ENCODE data around the gene PMIS2.
"Not testable (repeated sequence)": the region's sequence is repeated elsewhere in the genome, so short reads cannot be mapped to it uniquely, and the experiment has no call there.

PMIS2 gene

GRCh38 chr19:35595026-35595425, 9.1 kb downstream of the PMIS2 start:
- H3K4me3 Mint-ChIP-seq; H3K9me3 Mint-ChIP-seq; H3K4me1 Mint-ChIP-seq (ENCODE audit: low read depth); H3K36me3 Mint-ChIP-seq (ENCODE audit: low read depth); H3K27me3 Mint-ChIP-seq (ENCODE audit: low read depth); H3K27ac Mint-ChIP-seq: not testable (repeated sequence)

- no peaks in the 10 kb centered on the region for H3K36me3 Mint-ChIP-seq (ENCODE audit: low read depth)
- no peaks in the 10 kb centered on the region for H3K9me3 Mint-ChIP-seq
- peaks cover 4% of the 10 kb centered on the region for H3K27me3 Mint-ChIP-seq (ENCODE audit: low read depth)
- no peak overlapping the region for H3K27ac Mint-ChIP-seq
- peaks cover 5% of the 10 kb centered on the region for H3K4me1 Mint-ChIP-seq (ENCODE audit: low read depth)
- no peak overlapping the region for H3K4me3 Mint-ChIP-seq
These were observed 10.0 kb downstream of the PMIS2 start for GRCh38 chr19:35595928-35596327.

GRCh38 chr19:35596366-35596999, 10.5 kb downstream of the PMIS2 start:
- no peaks in the 10 kb centered on the region for H3K9me3 Mint-ChIP-seq
- peaks cover 4% of the 10 kb centered on the region for H3K27me3 Mint-ChIP-seq (ENCODE audit: low read depth)
- no peaks in the 10 kb centered on the region for H3K36me3 Mint-ChIP-seq (ENCODE audit: low read depth)
- H3K4me3 Mint-ChIP-seq, result no peak overlapping the region
- H3K27ac Mint-ChIP-seq, result peak overlapping the region; percentile 29
- H3K4me1 Mint-ChIP-seq (ENCODE audit: low read depth), result peaks cover 5% of the 10 kb centered on the region

- Mint-ChIP-seq H3K36me3 (ENCODE audit: low read depth) (no peaks in the 10 kb centered on the region), H3K4me1 (ENCODE audit: low read depth) (no peaks in the 10 kb centered on the region), H3K9me3 (no peaks in the 10 kb centered on the region), H3K27me3 (ENCODE audit: low read depth) (peaks cover 4% of the 10 kb centered on the region), H3K27ac (no peak overlapping the region), H3K4me3 (no peak overlapping the region)
These were observed 16.0 kb downstream of the PMIS2 start for GRCh38 chr19:35601971-35602370.

GRCh38 chr19:35604436-35604835, 18.5 kb downstream of the PMIS2 start:
- H3K27ac Mint-ChIP-seq; H3K4me3 Mint-ChIP-seq; H3K27me3 Mint-ChIP-seq (ENCODE audit: low read depth); H3K4me1 Mint-ChIP-seq (ENCODE audit: low read depth); H3K9me3 Mint-ChIP-seq; H3K36me3 Mint-ChIP-seq (ENCODE audit: low read depth): not testable (repeated sequence)

GRCh38 chr19:35607170-35607569, 21.2 kb downstream of the PMIS2 start:
- H3K9me3 Mint-ChIP-seq, result peaks cover 13% of the 10 kb centered on the region

GRCh38 chr19:35607661-35608060, 21.7 kb downstream of the PMIS2 start:
- Mint-ChIP-seq H3K4me3 (no peak overlapping the region), H3K27ac (no peak overlapping the region), H3K4me1 (ENCODE audit: low read depth) (peaks cover 20% of the 10 kb centered on the region)

More at GRCh38 chr19:35607170-35607569, 21.2 kb downstream of the PMIS2 start:
- H3K36me3 Mint-ChIP-seq (ENCODE audit: low read depth); H3K27ac Mint-ChIP-seq; H3K27me3 Mint-ChIP-seq (ENCODE audit: low read depth); H3K4me3 Mint-ChIP-seq: not testable (repeated sequence)
- H3K4me1 Mint-ChIP-seq (ENCODE audit: low read depth), result peaks cover 15% of the 10 kb centered on the region

GRCh38 chr19:35608251-35608650, 22.3 kb downstream of the PMIS2 start:
- peaks cover 13% of the 10 kb centered on the region for H3K9me3 Mint-ChIP-seq
- H3K27me3 Mint-ChIP-seq (ENCODE audit: low read depth), result no peaks in the 10 kb centered on the region
- H3K4me3 Mint-ChIP-seq, result no peak overlapping the region
- H3K27ac Mint-ChIP-seq, result peak overlapping the region; percentile 67
- H3K4me1 Mint-ChIP-seq (ENCODE audit: low read depth), result peaks cover 20% of the 10 kb centered on the region
- peaks cover 8% of the 10 kb centered on the region for H3K36me3 Mint-ChIP-seq (ENCODE audit: low read depth)

More at GRCh38 chr19:35607661-35608060, 21.7 kb downstream of the PMIS2 start:
- Mint-ChIP-seq H3K27me3 (ENCODE audit: low read depth) (no peaks in the 10 kb centered on the region), H3K36me3 (ENCODE audit: low read depth) (peaks cover 8% of the 10 kb centered on the region), H3K9me3 (peaks cover 13% of the 10 kb centered on the region)

GRCh38 chr19:35609851-35610353, 23.9 kb downstream of the PMIS2 start:
- peaks cover 23% of the 10 kb centered on the region for H3K4me1 Mint-ChIP-seq (ENCODE audit: low read depth)
- peak overlapping the region; percentile 34 for H3K4me3 Mint-ChIP-seq
- H3K27ac Mint-ChIP-seq, result peak overlapping the region; percentile 87
- peaks cover 8% of the 10 kb centered on the region for H3K36me3 Mint-ChIP-seq (ENCODE audit: low read depth)
- no peaks in the 10 kb centered on the region for H3K27me3 Mint-ChIP-seq (ENCODE audit: low read depth)
- peaks cover 13% of the 10 kb centered on the region for H3K9me3 Mint-ChIP-seq

GRCh38 chr19:35612224-35612558, 26.2 kb downstream of the PMIS2 start:
- Mint-ChIP-seq H3K4me1 (ENCODE audit: low read depth) (peaks cover 23% of the 10 kb centered on the region), H3K36me3 (ENCODE audit: low read depth) (peaks cover 10% of the 10 kb centered on the region), H3K4me3 (peak overlapping the region; percentile 87), H3K27me3 (ENCODE audit: low read depth) (no peaks in the 10 kb centered on the region), H3K27ac (peak overlapping the region; percentile 93), H3K9me3 (peaks cover 13% of the 10 kb centered on the region)

GRCh38 chr19:35612559-35613321, 26.8 kb downstream of the PMIS2 start, which contains the start of gene HAUS5:
Gene HAUS5, plus strand, starts transcription at chr19:35612735. Its CDS starts 60 bp downstream, at chr19:35612795.
- Mint-ChIP-seq H3K27ac (peak within 1 kb of the TSS; percentile 93), H3K4me1 (ENCODE audit: low read depth) (peaks cover 23% of the 10 kb centered on the region), H3K36me3 (ENCODE audit: low read depth) (peaks cover 10% of the 10 kb centered on the region), H3K9me3 (peaks cover 13% of the 10 kb centered on the region), H3K27me3 (ENCODE audit: low read depth) (no peaks in the 10 kb centered on the region), H3K4me3 (peak within 1 kb of the TSS; percentile 87)

- Mint-ChIP-seq H3K27ac (peak overlapping the region; percentile 77), H3K27me3 (ENCODE audit: low read depth) (no peaks in the 10 kb centered on the region), H3K4me3 (peak overlapping the region; percentile 87), H3K36me3 (ENCODE audit: low read depth) (peaks cover 4% of the 10 kb centered on the region), H3K4me1 (ENCODE audit: low read depth) (peaks cover 23% of the 10 kb centered on the region), H3K9me3 (peaks cover 7% of the 10 kb centered on the region)
These were observed 27.6 kb downstream of the PMIS2 start for GRCh38 chr19:35613574-35613973.

- Mint-ChIP-seq H3K4me3 (no peak overlapping the region), H3K27me3 (ENCODE audit: low read depth) (no peaks in the 10 kb centered on the region), H3K36me3 (ENCODE audit: low read depth) (peaks cover 2% of the 10 kb centered on the region), H3K9me3 (no peaks in the 10 kb centered on the region), H3K4me1 (ENCODE audit: low read depth) (peaks cover 16% of the 10 kb centered on the region), H3K27ac (no peak overlapping the region)
These were observed 29.1 kb downstream of the PMIS2 start for GRCh38 chr19:35615036-35615435.

GRCh38 chr19:35618857-35619256, 32.9 kb downstream of the PMIS2 start:
- no peak overlapping the region for H3K27ac Mint-ChIP-seq

GRCh38 chr19:35619290-35619923, 33.4 kb downstream of the PMIS2 start:
- Mint-ChIP-seq H3K27me3 (ENCODE audit: low read depth) (no peaks in the 10 kb centered on the region), H3K36me3 (ENCODE audit: low read depth) (peaks cover 12% of the 10 kb centered on the region), H3K4me3 (no peak overlapping the region), H3K9me3 (no peaks in the 10 kb centered on the region), H3K27ac (no peak overlapping the region), H3K4me1 (ENCODE audit: low read depth) (no peaks in the 10 kb centered on the region)

More at GRCh38 chr19:35618857-35619256, 32.9 kb downstream of the PMIS2 start:
- H3K4me1 Mint-ChIP-seq (ENCODE audit: low read depth), result no peaks in the 10 kb centered on the region
- H3K36me3 Mint-ChIP-seq (ENCODE audit: low read depth), result peaks cover 12% of the 10 kb centered on the region
- no peaks in the 10 kb centered on the region for H3K9me3 Mint-ChIP-seq
- H3K4me3 Mint-ChIP-seq, result no peak overlapping the region
- H3K27me3 Mint-ChIP-seq (ENCODE audit: low read depth), result no peaks in the 10 kb centered on the region

All from T-helper 1 cell treated with Interleukin-12 subunit alpha and Interleukin-12 subunit beta and Interleukin-4 antibody, amounts not matched to agents 30 μg/mL and 1 μg/mL, for 36 hours (primary cell).